HG03095 (cell line): Measurements from ENCODE around the gene CIC.
A peak's percentile ranks its signal among the peaks of the same experiment; 100 is the strongest.
"Not testable (repeated sequence)": the region's sequence is repeated elsewhere in the genome, so short reads cannot be mapped to it uniquely, and the experiment has no call there.

Experiments used
- ATAC-seq: cut with Tn5 transposase; IDR thresholded peaks from one replicate; pipeline ENCODE4 v1.9.1; 2021; ENCODE audit warnings: moderate library complexity; ENCODE audit not compliant: unreplicated experiment

Gene CIC

GRCh38 chr19:42254089-42254849, 14.8 kb upstream of the CIC start:
- no peak for ATAC-seq

DNA sequence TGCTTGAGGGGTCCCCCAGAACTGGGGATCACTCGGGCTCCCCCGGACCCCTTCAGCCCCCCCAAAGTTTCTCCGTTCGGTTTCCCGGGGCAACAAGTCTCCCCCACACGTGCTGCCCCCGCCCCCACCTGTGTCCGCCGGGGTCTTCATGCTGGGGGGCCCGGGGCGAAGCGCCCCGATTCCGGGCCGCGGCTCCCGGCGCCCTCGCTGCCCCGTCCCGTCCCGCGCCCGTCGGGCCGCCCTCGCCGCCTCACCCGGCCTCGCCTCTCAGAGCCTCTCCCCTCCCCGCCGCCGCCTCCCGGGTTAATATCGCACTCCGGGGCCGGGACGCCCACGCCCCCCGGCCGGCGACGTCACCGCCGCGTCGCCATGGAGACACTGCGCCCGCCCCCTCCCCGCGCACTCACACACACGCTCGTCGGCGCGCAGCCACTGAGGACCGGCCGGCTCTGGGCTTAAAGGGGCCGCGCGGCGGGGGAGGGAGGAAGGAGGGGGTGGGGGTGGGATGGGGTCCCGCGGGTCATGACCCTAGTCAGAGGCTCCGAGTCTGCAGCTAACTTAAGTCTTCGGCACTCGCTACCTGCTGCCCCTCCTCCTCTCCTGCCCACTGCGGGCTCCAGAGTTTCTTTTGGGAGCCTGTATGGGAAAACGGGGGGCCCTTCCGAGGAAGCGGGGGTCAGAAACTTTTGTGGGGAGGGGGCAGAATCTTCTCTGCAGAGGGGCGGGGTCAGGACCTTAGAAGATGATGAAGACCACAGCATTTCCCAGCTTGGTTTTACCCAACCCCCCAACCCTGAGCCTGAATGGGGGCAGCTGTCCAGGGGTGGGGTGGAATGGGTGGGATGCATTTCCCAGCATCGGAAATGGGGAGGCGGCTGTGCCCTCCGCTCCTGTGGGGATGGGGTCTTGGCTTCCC, 13.9 kb upstream of the CIC start, which contains the start of gene ERF:
Gene ERF, minus strand, starts transcription at position 279 of the 916 bp plus-strand sequence. Its CDS starts 129 bp downstream, at position 150.
- ATAC-seq: no peak

- ATAC-seq: no peak
Measured at GRCh38 chr19:42255766-42256745, 13.0 kb upstream of the CIC start.

DNA sequence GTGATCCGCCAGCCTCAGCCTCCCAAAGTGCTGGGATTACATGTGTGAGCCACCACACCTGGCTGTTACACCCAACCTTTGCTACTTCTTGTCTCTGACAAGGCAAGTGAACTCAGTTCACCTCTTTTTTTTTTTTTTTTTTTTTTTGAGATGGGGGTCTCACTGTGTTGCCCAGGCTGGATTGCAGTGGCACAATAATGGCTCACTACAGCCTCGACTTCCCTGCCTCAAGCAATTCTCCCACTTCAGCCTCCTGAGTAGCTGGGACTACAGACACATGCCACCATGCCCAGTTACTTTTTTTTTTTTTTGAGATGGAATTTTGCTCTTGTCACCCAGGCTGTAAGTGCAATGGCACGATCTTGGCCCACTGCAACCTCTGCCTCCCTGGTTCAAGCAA, 11.2 kb upstream of the CIC start:
- ATAC-seq: not testable (repeated sequence)

- ATAC-seq: no peak
Measured at GRCh38 chr19:42261763-42262162, 7.3 kb upstream of the CIC start.

DNA sequence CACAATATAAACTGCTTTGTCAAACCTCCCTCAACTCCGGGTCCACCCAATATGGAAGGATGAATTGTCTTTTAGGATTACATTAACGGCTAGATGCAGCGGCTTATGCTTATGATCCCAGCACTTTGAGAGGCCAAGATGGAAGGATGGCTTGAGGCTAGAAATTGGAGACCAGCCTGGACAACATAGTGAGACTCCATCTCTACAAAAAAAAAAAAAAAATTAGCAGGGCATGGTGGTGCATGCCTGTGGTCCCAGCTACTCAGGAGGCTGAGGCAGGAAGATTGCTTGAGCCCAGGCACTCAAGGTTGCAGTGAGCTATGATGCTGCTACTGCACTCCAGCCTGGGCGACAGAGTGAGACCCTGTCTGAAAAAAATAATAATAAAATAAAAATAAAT, 2.9 kb upstream of the CIC start:
- ATAC-seq: not testable (repeated sequence)

- not testable (repeated sequence) for ATAC-seq
Measured at GRCh38 chr19:42266928-42267603, 2.0 kb upstream of the CIC start.

DNA sequence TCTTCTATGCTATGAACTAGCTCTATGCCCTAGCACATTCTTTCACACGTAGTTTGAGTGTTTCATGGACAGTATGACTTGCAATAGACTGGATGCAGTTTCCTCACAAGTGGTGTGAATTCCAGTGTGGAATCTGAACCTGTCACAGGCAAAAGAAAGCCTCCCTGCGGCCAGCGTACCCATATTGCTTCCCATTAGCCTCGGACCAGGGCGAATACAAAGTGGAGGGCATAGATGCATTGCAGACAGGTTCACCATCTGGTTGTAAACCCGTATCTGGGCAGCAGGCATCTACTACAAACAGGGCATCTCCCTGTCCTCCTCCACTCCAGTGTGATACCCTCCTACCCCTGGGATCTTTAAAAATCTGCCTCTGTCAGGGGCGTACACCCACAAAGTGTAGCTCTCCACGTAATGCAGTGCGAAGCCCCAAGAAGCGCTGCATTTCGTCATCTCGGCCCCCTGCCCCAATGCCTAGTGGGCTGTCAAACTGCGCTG, 1.4 kb upstream of the CIC start:
- no peak for ATAC-seq

- peak; percentile 45 for ATAC-seq
Measured at GRCh38 chr19:42268142-42268703, 829 bp upstream of the CIC start.

GRCh38 chr19:42269478-42270345, 660 bp downstream of the CIC start:
- ATAC-seq: no peak

- ATAC-seq: no peak
Measured at GRCh38 chr19:42270346-42271044, 1.4 kb downstream of the CIC start.

- no peak for ATAC-seq
Measured at GRCh38 chr19:42271045-42271419, 2.0 kb downstream of the CIC start.

- ATAC-seq: no peak
Measured at GRCh38 chr19:42271861-42272534, 2.9 kb downstream of the CIC start.

DNA sequence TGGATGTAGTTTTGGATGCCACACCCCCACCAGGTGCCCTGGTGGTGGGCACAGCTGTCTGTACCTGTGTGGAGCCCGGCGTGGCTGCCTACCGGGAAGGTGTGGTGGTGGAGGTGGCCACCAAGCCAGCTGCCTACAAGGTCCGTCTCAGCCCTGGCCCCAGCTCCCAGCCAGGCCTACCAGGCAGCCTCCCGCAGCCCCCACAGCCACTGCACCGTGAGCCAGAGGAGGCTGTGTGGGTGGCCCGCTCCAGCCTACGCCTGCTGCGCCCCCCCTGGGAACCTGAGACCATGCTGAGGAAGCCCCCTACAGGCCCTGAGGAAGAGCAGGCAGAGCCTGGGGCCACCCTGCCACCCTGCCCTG, 3.5 kb downstream of the CIC start:
- ATAC-seq: no peak

DNA sequence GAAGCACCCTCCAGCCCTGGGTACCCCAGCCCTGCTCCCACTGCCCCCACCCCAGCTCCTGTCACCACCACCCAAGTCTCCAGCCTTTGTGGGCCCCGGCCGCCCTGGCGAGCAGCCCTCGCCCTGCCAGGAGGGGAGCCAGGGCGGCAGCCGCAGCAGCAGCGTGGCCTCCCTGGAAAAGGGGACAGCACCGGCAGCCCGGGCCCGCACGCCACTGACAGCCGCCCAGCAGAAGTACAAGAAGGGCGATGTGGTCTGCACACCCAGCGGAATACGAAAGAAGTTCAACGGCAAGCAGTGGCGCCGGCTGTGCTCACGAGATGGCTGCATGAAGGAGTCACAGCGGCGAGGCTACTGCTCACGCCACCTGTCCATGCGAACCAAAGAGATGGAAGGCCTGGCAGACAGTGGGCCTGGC, 3.9 kb downstream of the CIC start:
- ATAC-seq: no peak

GRCh38 chr19:42273407-42274064, 4.5 kb downstream of the CIC start:
- no peak for ATAC-seq

GRCh38 chr19:42274065-42274682, 5.1 kb downstream of the CIC start:
- ATAC-seq: no peak
